Measurements from ENCODE around the gene KIR3DL1. TPM values are rescaled to one million over a fixed set of nuclear protein-coding genes. Genes with fewer than 3 reads are reported as not detected.
"Not testable (repeated sequence)": the region's sequence is repeated elsewhere in the genome, so short reads cannot be mapped to it uniquely, and the experiment has no call there.

Gene KIR3DL1
- total and polyA plus RNA-seq, 2 donors (not counting 1 experiment from before 2014, with no cell fraction given) = not detected

DNA sequence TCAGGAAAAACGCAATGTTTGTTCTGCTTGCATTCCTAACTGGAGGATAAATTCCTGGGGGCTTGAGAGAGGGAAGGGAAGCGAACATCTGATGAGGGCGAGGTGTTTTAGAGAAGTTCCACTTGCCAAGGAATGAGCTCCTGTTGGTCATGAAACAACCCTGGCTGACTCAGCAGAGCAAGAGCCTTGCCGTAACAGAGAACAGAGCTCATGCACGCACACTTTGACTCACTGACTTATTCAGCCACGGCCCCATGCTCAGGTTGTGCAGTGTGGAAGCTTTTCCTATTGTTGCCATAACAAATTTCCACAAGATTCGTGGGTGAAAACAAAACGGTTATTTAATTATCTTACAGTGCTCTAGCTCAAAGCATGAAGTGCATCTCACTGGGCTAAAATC is 26.9 kb downstream of the KIR3DL1 start:
- H3K4me3 Mint-ChIP-seq; H3K9me3 Mint-ChIP-seq (ENCODE audit: insufficient read depth); H4K20me1 ChIP-seq (ENCODE audit: control insufficient read depth, insufficient read depth, low read length, poor library complexity, severe bottlenecking); H3K4me3 ChIP-seq (ENCODE audit: control extremely low read depth in 1 of 5, extremely low read depth in 1 of 5, insufficient read depth in 1 of 5, low read depth in 2 of 5, low read length in 4 of 5); H3K9ac ChIP-seq (ENCODE audit: low read length); H3K9me3 ChIP-seq (ENCODE audit: control extremely low read depth in 1 of 3, control insufficient read depth in 2 of 3, insufficient read depth in 1 of 3, low read length in 2 of 3); H3K27ac ChIP-seq (ENCODE audit: low read length in 2 of 2); POLR2A ChIA-PET; intact Hi-C loops (cut with micrococcal nuclease); H3K27me3 ChIP-seq (replicated peaks in 1 of 4; ENCODE audit: control extremely low read depth in 1 of 4, control insufficient read depth in 3 of 4, insufficient read depth in 4 of 4, low read length in 3 of 4); DNase-seq; H3K4me2 ChIP-seq (replicated peaks; ENCODE audit: low read depth, low read length, poor library complexity, severe bottlenecking); H3K79me2 ChIP-seq (ENCODE audit: control insufficient read depth, insufficient read depth, low read length); H3K27ac Mint-ChIP-seq; H3K4me1 Mint-ChIP-seq; H2AFZ ChIP-seq (ENCODE audit: insufficient read depth, low read depth, low read length, poor library complexity, severe bottlenecking); ATAC-seq (ENCODE audit: low read depth); H3K4me1 ChIP-seq (ENCODE audit: control insufficient read depth in 2 of 2, insufficient read depth in 2 of 2, low read length in 2 of 2); H3K36me3 ChIP-seq (replicated peaks in 1 of 2; ENCODE audit: control extremely low read depth in 1 of 2, control insufficient read depth in 1 of 2, extremely low read depth in 1 of 2, insufficient read depth in 2 of 2, low read length in 1 of 2); CTCF ChIA-PET: not testable (repeated sequence)
- WGBS (ENCODE audit: insufficient coverage) = 93% methylated on average over 2 of the region's 8 CpGs
- peaks cover 13% of the 10 kb centered on the region for H3K27me3 Mint-ChIP-seq

DNA sequence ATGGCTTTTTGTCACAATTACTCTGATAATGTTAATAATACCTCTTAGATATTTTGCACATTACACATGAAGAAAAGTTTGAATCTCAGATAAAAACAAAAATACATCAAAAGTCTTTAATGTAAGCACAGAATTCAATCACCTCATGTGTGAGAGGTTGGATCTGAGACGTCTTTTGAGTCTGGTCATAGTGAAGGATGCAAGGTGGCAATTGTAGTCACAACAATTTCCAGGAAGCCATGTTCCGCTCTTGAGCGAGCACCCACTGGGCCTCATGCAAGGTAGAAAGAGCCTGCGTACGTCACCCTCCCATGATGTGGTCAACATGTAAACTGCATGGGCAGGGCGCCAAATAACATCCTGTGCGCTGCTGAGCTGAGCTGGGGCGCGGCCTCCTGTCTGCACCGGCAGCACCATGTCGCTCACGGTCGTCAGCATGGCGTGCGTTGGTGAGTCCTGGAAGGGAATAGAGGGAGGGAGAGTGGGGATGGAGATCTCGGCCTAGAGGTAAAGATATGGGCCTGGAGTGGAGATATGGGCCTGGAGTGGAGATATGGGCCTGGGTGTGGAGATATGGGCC is 33.9 kb downstream of the KIR3DL1 start, which contains the start of gene KIR3DL2:
KIR3DL2 (plus strand) TSS at position 383 of the 580 bp plus-strand sequence; CDS start at position 416, 33 bp downstream.
- H3K27ac Mint-ChIP-seq; CTCF ChIA-PET; H3K36me3 ChIP-seq (replicated peaks in 1 of 2; ENCODE audit: control extremely low read depth in 1 of 2, control insufficient read depth in 1 of 2, extremely low read depth in 1 of 2, insufficient read depth in 2 of 2, low read length in 1 of 2); H3K4me1 ChIP-seq (ENCODE audit: control insufficient read depth in 2 of 2, insufficient read depth in 2 of 2, low read length in 2 of 2); H3K4me3 ChIP-seq (ENCODE audit: control extremely low read depth in 1 of 5, extremely low read depth in 1 of 5, insufficient read depth in 1 of 5, low read depth in 2 of 5, low read length in 4 of 5); H3K9me3 ChIP-seq (ENCODE audit: control extremely low read depth in 1 of 3, control insufficient read depth in 2 of 3, insufficient read depth in 1 of 3, low read length in 2 of 3); H3K4me1 Mint-ChIP-seq; H4K20me1 ChIP-seq (ENCODE audit: control insufficient read depth, insufficient read depth, low read length, poor library complexity, severe bottlenecking); H3K79me2 ChIP-seq (ENCODE audit: control insufficient read depth, insufficient read depth, low read length); H3K27ac ChIP-seq (ENCODE audit: low read length in 2 of 2); DNase-seq; H3K9ac ChIP-seq (ENCODE audit: low read length); ATAC-seq (ENCODE audit: low read depth); H3K4me3 Mint-ChIP-seq; intact Hi-C loops (cut with micrococcal nuclease); H3K27me3 ChIP-seq (replicated peaks in 1 of 4; ENCODE audit: control extremely low read depth in 1 of 4, control insufficient read depth in 3 of 4, insufficient read depth in 4 of 4, low read length in 3 of 4); H3K4me2 ChIP-seq (replicated peaks; ENCODE audit: low read depth, low read length, poor library complexity, severe bottlenecking); POLR2A ChIA-PET; H3K9me3 Mint-ChIP-seq (ENCODE audit: insufficient read depth); H2AFZ ChIP-seq (ENCODE audit: insufficient read depth, low read depth, low read length, poor library complexity, severe bottlenecking): not testable (repeated sequence)
- H3K27me3 Mint-ChIP-seq = peaks cover 29% of the 10 kb centered on the region
- 84% methylated on average over 11 of the region's 16 CpGs for WGBS (ENCODE audit: insufficient coverage)
